GM06990 (cell line): Measurements from ENCODE around the gene ACSL3.

Experiments
- DNase-seq: peaks from one replicate; pipeline ENCODE4 v3.0.0-alpha.2; 2011; ENCODE audit not compliant: insufficient read length; ENCODE audit errors: extremely low read depth
- H3K27me3 ChIP-seq: replicated peaks from 2 replicates; pipeline ENCODE4 v1.6.0; 2011; ENCODE audit warnings: low read length; ENCODE audit not compliant: control insufficient read depth, insufficient read depth
- H3K36me3 ChIP-seq: 2 replicates; pipeline ENCODE4 v1.5.1; 2011; ENCODE audit warnings: low read length; ENCODE audit not compliant: control insufficient read depth, insufficient read depth
- H3K4me3 ChIP-seq: replicated peaks from 2 replicates; pipeline ENCODE4 v1.5.1; 2011; ENCODE audit warnings: low read depth, mild to moderate bottlenecking, control low read depth, low read length
- CTCF ChIP-seq: IDR thresholded peaks from 2 replicates; pipeline ENCODE4 v1.5.1; 2011; ENCODE audit warnings: low read length, control low read depth, mild to moderate bottlenecking, inconsistent platforms; ENCODE audit not compliant: insufficient read depth, poor library complexity, severe bottlenecking

The ACSL3 gene

GRCh38 chr2:222968550-222969155 is 107.8 kb downstream of the ACSL3 start:
- DNase-seq = no peak
- TF ChIP-seq CTCF = no peak
- Histone ChIP-seq H3K36me3 (no peaks in the 10 kb centered on the region), H3K4me3 (no peak overlapping the region), H3K27me3 (no peaks in the 10 kb centered on the region; the same call in 1 of the 2 replicates)

GRCh38 chr2:222969491-222969890 is 108.7 kb downstream of the ACSL3 start:
- DNase-seq = no peak
- H3K4me3 ChIP-seq = no peak overlapping the region
- no peaks in the 10 kb centered on the region for H3K36me3 ChIP-seq

GRCh38 chr2:222972420-222972819 is 111.6 kb downstream of the ACSL3 start:
- no peak for DNase-seq
- H3K36me3 ChIP-seq = no peaks in the 10 kb centered on the region
- TF ChIP-seq CTCF = no peak
- H3K27me3 ChIP-seq = no peaks in the 10 kb centered on the region
- no peak overlapping the region for H3K4me3 ChIP-seq

More at GRCh38 chr2:222969491-222969890, 108.7 kb downstream of the ACSL3 start:
- no peak for TF ChIP-seq CTCF
- H3K27me3 ChIP-seq = no peaks in the 10 kb centered on the region; the same call in 1 of the 2 replicates

GRCh38 chr2:222973237-222973636 is 112.4 kb downstream of the ACSL3 start:
- TF ChIP-seq CTCF = no peak
- Histone ChIP-seq H3K36me3 (no peaks in the 10 kb centered on the region), H3K27me3 (no peaks in the 10 kb centered on the region), H3K4me3 (no peak overlapping the region)
- DNase-seq = no peak

GRCh38 chr2:222973733-222974132 is 112.9 kb downstream of the ACSL3 start:
- no peaks in the 10 kb centered on the region for H3K27me3 ChIP-seq
- TF ChIP-seq CTCF = no peak
- no peak for DNase-seq
- H3K36me3 ChIP-seq = no peaks in the 10 kb centered on the region
- H3K4me3 ChIP-seq = no peak overlapping the region
